ENCODE data around the gene NGB. TPM values are rescaled to one million over a fixed set of nuclear protein-coding genes. Genes with fewer than 3 reads are reported as not detected.

Gene NGB
- total and polyA plus RNA-seq, 4 donors, result not detected

- ATAC-seq (ENCODE audit: insufficient read depth, low FRiP score) (no peak), DNase-seq (no peak)
- H3K4me1 ChIP-seq (ENCODE audit: control insufficient read depth in 5 of 5, insufficient read depth in 5 of 5, low read length in 5 of 5), result no peaks in the 10 kb centered on the region
- peaks cover 0 to 2% (median 0%) of the 10 kb centered on the region in 4 donors for H3K9me3 ChIP-seq (ENCODE audit: control insufficient read depth in 4 of 4, insufficient read depth in 3 of 4, low read length in 3 of 4)
- H3K9ac ChIP-seq (ENCODE audit: insufficient read depth in 1 of 2, low read length in 2 of 2), result no peak overlapping the region
- no peak overlapping the region for H3K27ac ChIP-seq (ENCODE audit: low read depth in 1 of 2, low read length in 1 of 2)
- no peak for TF ChIP-seq CTCF (IDR thresholded peaks at IDR 0.05; ENCODE audit: control extremely low read depth, extremely low read depth)
- H3K4me3 ChIP-seq, result no peak overlapping the region
- H3K27me3 ChIP-seq (ENCODE audit: control insufficient read depth in 3 of 3, insufficient read depth in 3 of 3, low read length in 2 of 3), result peaks cover 0 to 8% (median 0%) of the 10 kb centered on the region in 3 donors
- WGBS, 2 donors, result 91 to 96% methylated on average over 1 of the region's 1 CpG
- no peaks in the 10 kb centered on the region for H3K36me3 ChIP-seq (ENCODE audit: control insufficient read depth in 4 of 4, insufficient read depth in 4 of 4, low read length in 4 of 4)
Observed at GRCh38 chr14:77246784-77247183, 24.2 kb downstream of the NGB start.

GRCh38 chr14:77245820-77246219 is 25.2 kb downstream of the NGB start:
- no peak for TF ChIP-seq CTCF (IDR thresholded peaks at IDR 0.05; ENCODE audit: control extremely low read depth, extremely low read depth)
- no peaks in the 10 kb centered on the region for H3K36me3 ChIP-seq (ENCODE audit: control insufficient read depth in 4 of 4, insufficient read depth in 4 of 4, low read length in 4 of 4)
- WGBS, 2 donors, result 77 to 83% methylated on average over 4 of the region's 4 CpGs

DNA sequence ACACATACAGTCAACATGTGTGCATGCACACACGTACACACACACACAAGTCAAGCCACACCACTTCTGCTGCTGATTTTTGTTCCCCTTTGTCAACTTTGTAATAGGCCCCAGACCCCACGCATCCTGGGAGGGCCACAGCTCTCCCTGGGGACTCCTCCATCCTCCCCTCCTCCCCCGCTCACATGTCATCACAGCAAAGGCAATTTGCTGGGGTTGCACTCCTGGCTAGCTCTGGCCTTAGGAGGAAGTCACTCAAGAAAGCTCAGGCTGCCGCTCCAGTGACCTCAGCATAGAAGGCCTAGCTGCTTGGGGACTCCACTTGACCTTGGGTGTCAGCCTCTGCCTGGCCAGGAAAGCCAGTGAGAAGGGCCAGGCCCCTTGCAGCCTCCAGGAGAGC is 27.2 kb downstream of the NGB start:
- 60 to 73% methylated on average over 4 of the region's 4 CpGs for WGBS, 2 donors
- Histone ChIP-seq H3K4me1 (ENCODE audit: control insufficient read depth in 5 of 5, insufficient read depth in 5 of 5, low read length in 5 of 5) (no peaks in the 10 kb centered on the region), H3K27me3 (ENCODE audit: control insufficient read depth in 3 of 3, insufficient read depth in 3 of 3, low read length in 2 of 3) (no peaks in the 10 kb centered on the region), H3K9me3 (ENCODE audit: control insufficient read depth in 4 of 4, insufficient read depth in 3 of 4, low read length in 3 of 4) (no peaks in the 10 kb centered on the region), H3K27ac (ENCODE audit: low read depth in 1 of 2, low read length in 1 of 2) (no peak overlapping the region), H3K4me3 (no peak overlapping the region), H3K36me3 (ENCODE audit: control insufficient read depth in 4 of 4, insufficient read depth in 4 of 4, low read length in 4 of 4) (no peaks in the 10 kb centered on the region), H3K9ac (ENCODE audit: insufficient read depth in 1 of 2, low read length in 2 of 2) (no peak overlapping the region)
- no peak for ATAC-seq (ENCODE audit: insufficient read depth, low FRiP score)
- DNase-seq, result no peak
- no peak for TF ChIP-seq CTCF (IDR thresholded peaks at IDR 0.05; ENCODE audit: control extremely low read depth, extremely low read depth)

More at GRCh38 chr14:77245820-77246219, 25.2 kb downstream of the NGB start:
- Histone ChIP-seq H3K9me3 (ENCODE audit: control insufficient read depth in 4 of 4, insufficient read depth in 3 of 4, low read length in 3 of 4) (no peaks in the 10 kb centered on the region), H3K9ac (ENCODE audit: insufficient read depth in 1 of 2, low read length in 2 of 2) (no peak overlapping the region), H3K4me3 (no peak overlapping the region), H3K27ac (ENCODE audit: low read depth in 1 of 2, low read length in 1 of 2) (no peak overlapping the region), H3K4me1 (ENCODE audit: control insufficient read depth in 5 of 5, insufficient read depth in 5 of 5, low read length in 5 of 5) (no peaks in the 10 kb centered on the region), H3K27me3 (ENCODE audit: control insufficient read depth in 3 of 3, insufficient read depth in 3 of 3, low read length in 2 of 3) (no peaks in the 10 kb centered on the region)
- ATAC-seq (ENCODE audit: insufficient read depth, low FRiP score), result no peak
- DNase-seq, result no peak

- no peaks in the 10 kb centered on the region for H3K4me1 ChIP-seq (ENCODE audit: control insufficient read depth in 5 of 5, insufficient read depth in 5 of 5, low read length in 5 of 5)
- no peak for TF ChIP-seq CTCF (IDR thresholded peaks at IDR 0.05; ENCODE audit: control extremely low read depth, extremely low read depth)
- no peaks in the 10 kb centered on the region for H3K27me3 ChIP-seq (ENCODE audit: control insufficient read depth in 3 of 3, insufficient read depth in 3 of 3, low read length in 2 of 3)
- no peaks in the 10 kb centered on the region for H3K9me3 ChIP-seq (ENCODE audit: control insufficient read depth in 4 of 4, insufficient read depth in 3 of 4, low read length in 3 of 4)
- H3K36me3 ChIP-seq (ENCODE audit: control insufficient read depth in 4 of 4, insufficient read depth in 4 of 4, low read length in 4 of 4), result no peaks in the 10 kb centered on the region
- DNase-seq (no peak), ATAC-seq (ENCODE audit: insufficient read depth, low FRiP score) (no peak)
- 25 to 57% methylated on average over 12 of the region's 12 CpGs for WGBS, 2 donors
- H3K27ac ChIP-seq (ENCODE audit: low read depth in 1 of 2, low read length in 1 of 2), result no peak overlapping the region
- no peak overlapping the region for H3K9ac ChIP-seq (ENCODE audit: insufficient read depth in 1 of 2, low read length in 2 of 2)
- no peak overlapping the region for H3K4me3 ChIP-seq
Observed at GRCh38 chr14:77242752-77243151, 28.3 kb downstream of the NGB start.
